ENCODE data around the gene KIAA1328. TPM values are rescaled to one million over a fixed set of nuclear protein-coding genes. Genes with fewer than 3 reads are reported as not detected.
A peak's percentile ranks its signal among the peaks of the same experiment; 100 is the strongest.

The KIAA1328 gene
- total RNA-seq, 4 donors from 2014 or later = 15.4 to 51.2 (median 18.8) TPM

GRCh38 chr18:37242826-37243560, 414.1 kb downstream of the KIAA1328 start:
- TF ChIP-seq, protein P1, sequence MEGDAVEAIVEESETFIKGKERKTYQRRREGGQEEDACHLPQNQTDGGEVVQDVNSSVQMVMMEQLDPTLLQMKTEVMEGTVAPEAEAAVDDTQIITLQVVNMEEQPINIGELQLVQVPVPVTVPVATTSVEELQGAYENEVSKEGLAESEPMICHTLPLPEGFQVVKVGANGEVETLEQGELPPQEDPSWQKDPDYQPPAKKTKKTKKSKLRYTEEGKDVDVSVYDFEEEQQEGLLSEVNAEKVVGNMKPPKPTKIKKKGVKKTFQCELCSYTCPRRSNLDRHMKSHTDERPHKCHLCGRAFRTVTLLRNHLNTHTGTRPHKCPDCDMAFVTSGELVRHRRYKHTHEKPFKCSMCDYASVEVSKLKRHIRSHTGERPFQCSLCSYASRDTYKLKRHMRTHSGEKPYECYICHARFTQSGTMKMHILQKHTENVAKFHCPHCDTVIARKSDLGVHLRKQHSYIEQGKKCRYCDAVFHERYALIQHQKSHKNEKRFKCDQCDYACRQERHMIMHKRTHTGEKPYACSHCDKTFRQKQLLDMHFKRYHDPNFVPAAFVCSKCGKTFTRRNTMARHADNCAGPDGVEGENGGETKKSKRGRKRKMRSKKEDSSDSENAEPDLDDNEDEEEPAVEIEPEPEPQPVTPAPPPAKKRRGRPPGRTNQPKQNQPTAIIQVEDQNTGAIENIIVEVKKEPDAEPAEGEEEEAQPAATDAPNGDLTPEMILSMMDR (IDR thresholded peaks at IDR 0.05) = no peak
- no peak for TF ChIP-seq POLR2A (IDR thresholded peaks at IDR 0.05)
- Histone ChIP-seq H3K27ac (no peak overlapping the region), H3K4me3 (no peak overlapping the region), H3K36me3 (no peaks in the 10 kb centered on the region), H3K27me3 (no peaks in the 10 kb centered on the region), H3K4me1 (no peaks in the 10 kb centered on the region), H3K9me3 (no peaks in the 10 kb centered on the region)
- DNase-seq = no peak

DNA sequence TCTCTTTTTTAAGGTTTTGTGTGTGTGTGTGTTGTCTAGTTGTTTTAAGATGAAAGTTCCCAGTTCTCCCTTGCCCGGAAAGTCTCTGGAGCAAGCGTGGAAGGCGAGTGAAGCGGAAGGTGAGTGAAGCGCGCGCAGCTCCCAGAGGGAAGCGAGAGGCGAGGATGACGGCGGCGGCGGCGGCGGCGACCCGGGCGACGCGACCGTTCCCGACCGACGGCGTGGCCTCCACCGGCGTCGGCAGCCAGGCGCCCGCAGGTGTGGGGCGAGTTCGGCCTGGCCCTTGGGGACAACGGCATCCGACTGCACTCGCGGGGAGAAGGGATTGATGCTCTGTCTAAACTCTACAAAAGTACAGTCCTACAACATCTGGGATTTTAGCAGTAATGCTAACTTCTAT, 414.8 kb downstream of the KIAA1328 start:
- H3K9me3 ChIP-seq = no peaks in the 10 kb centered on the region
- H3K4me3 ChIP-seq = no peak overlapping the region
- no peaks in the 10 kb centered on the region for H3K36me3 ChIP-seq
- no peaks in the 10 kb centered on the region for H3K27me3 ChIP-seq
- DNase-seq = peak in 1 of 3 donors; percentile 36
- no peaks in the 10 kb centered on the region for H3K4me1 ChIP-seq
- no peak overlapping the region for H3K27ac ChIP-seq
- TF ChIP-seq POLR2A (IDR thresholded peaks at IDR 0.05) = no peak
- TF ChIP-seq, protein P1 (IDR thresholded peaks at IDR 0.05) = no peak

GRCh38 chr18:37244618-37245017, 415.7 kb downstream of the KIAA1328 start:
- H3K27me3 ChIP-seq = no peaks in the 10 kb centered on the region
- H3K9me3 ChIP-seq = no peaks in the 10 kb centered on the region
- no peak overlapping the region for H3K27ac ChIP-seq
- peak in 1 of 3 donors; percentile 34 for DNase-seq
- no peak overlapping the region for H3K4me3 ChIP-seq
- H3K4me1 ChIP-seq = no peaks in the 10 kb centered on the region
- H3K36me3 ChIP-seq = no peaks in the 10 kb centered on the region
- TF ChIP-seq, protein P1 (IDR thresholded peaks at IDR 0.05) = no peak
- no peak for TF ChIP-seq POLR2A (IDR thresholded peaks at IDR 0.05)

DNA sequence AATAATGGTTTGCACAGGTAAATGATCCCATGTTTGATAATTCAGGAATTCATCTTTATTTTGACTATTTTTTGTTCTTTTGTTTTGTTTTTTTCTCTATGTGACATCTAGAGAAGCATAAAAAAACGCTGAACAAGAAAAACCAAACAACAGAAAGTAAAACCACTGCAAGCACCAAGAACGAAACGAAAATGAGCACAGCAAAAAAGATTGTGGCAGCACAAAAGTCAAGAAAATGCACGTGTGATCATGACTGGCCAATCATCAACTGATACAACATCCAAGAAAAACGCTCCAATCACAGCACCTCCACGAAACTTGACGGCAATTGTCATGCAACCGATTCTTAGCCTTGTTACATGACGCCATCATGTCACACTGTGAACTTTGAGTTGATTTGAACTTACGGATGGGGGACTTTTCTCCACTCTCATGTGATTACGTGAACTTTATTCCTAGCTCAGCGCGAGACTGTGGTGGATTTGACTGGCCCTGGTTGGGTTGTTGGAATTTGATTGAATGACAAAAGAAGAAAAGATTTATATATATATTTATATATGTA, 417.9 kb downstream of the KIAA1328 start:
- TF ChIP-seq, protein P1 (IDR thresholded peaks at IDR 0.05) = no peak
- no peak for TF ChIP-seq POLR2A (IDR thresholded peaks at IDR 0.05)
- Histone ChIP-seq H3K4me3 (no peak overlapping the region), H3K27me3 (no peaks in the 10 kb centered on the region)

DNA sequence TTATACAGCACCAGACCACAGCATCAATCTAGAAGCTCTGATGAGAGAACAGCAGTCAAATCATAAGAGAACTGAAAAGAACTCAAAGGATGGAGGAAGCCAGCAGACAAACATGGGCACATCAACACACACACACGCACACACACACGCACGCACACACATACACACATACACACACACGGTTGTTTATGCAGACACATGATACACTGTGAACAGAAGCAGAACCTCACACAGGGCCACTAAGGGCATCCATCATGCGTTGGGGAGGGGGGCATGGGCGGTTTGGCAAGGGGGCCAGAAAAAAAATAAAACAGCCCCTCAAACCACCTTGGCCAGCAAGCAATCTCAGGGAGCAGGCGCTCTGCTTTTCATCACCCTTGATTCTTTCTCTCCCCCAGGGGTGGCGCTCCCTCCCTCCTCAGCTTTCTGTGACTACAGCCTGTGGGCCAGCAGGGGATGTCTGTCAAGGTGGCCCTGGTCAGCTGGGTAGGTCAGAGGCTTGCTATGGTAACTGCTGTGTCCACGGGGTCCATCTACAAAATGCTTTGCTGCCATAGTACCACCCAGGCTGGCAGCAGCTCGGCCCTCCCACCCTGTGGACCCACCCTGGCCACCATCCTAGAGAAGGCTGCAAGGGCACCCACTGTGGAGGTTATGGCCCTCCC, 418.7 kb downstream of the KIAA1328 start:
- Histone ChIP-seq H3K4me3 (no peak overlapping the region), H3K27me3 (no peaks in the 10 kb centered on the region), H3K36me3 (no peaks in the 10 kb centered on the region), H3K27ac (no peak overlapping the region), H3K4me1 (no peaks in the 10 kb centered on the region), H3K9me3 (no peaks in the 10 kb centered on the region)
- no peak for DNase-seq
- TF ChIP-seq, protein P1 (IDR thresholded peaks at IDR 0.05) = no peak
- TF ChIP-seq POLR2A (IDR thresholded peaks at IDR 0.05) = no peak

More for the DNA sequence above, 417.9 kb downstream of the KIAA1328 start:
- DNase-seq = no peak
- H3K36me3 ChIP-seq = no peaks in the 10 kb centered on the region
- H3K9me3 ChIP-seq = no peaks in the 10 kb centered on the region
- no peak overlapping the region for H3K27ac ChIP-seq
- H3K4me1 ChIP-seq = no peaks in the 10 kb centered on the region

Measured in Peyer's patch (tissue), 4 donors.